Panc1 (cell line): ENCODE results near the gene PTEN. TPM values are rescaled to one million over a fixed set of nuclear protein-coding genes. Genes with fewer than 3 reads are reported as not detected.

Experiments used
- ATAC-seq: fragments of 200-7000 bp; cut with Tn5 transposase; 2 replicates; pipeline ENCODE4 v1.9.1; 2020; ENCODE audit warnings: mild to moderate bottlenecking, moderate library complexity
- BruUV-seq: library from RNA; stranded (reverse); fragments of 400-500 nt; replicated peaks from 2 replicates; lab custom pipeline; 2021; lab: Mats Ljungman, UMichigan
- CTCF ChIA-PET: fragments of 300-600 bp; sonication (Branson Sonifier 250); formaldehyde crosslinking; loops from one replicate; lab custom pipeline; 2022; ENCODE audit warnings: antibody characterized with exemption; lab: Charles Lee
- POLR2A ChIA-PET: fragments of 300-600 bp; sonication (Branson Sonifier 250); formaldehyde crosslinking; loops from one replicate; lab custom pipeline; 2022; ENCODE audit warnings: antibody characterized with exemption; lab: Charles Lee
- DNase-seq: peaks from one replicate; pipeline ENCODE4 v3.0.0-alpha.2; 2010; ENCODE audit warnings: low read depth, low spot score
- H3K27ac ChIP-seq: 2 replicates; pipeline ENCODE4 v1.5.1; 2011; ENCODE audit warnings: mild to moderate bottlenecking, low read length, inconsistent platforms
- H3K27me3 ChIP-seq: fragments of 200-500 bp; sonication (Bioruptor generic); 2 replicates; pipeline ENCODE4 v1.6.0; 2014; ENCODE audit warnings: low read length, inconsistent platforms; ENCODE audit not compliant: control insufficient read depth, insufficient read depth
- H3K36me3 ChIP-seq: fragments of 200-500 bp; sonication (Bioruptor generic); 2 replicates; pipeline ENCODE4 v1.5.1; 2014; ENCODE audit warnings: inconsistent platforms, mild to moderate bottlenecking, low read length, moderate library complexity; ENCODE audit not compliant: control insufficient read depth, insufficient read depth
- H3K4me1 ChIP-seq: 2 replicates; pipeline ENCODE4 v1.5.1; 2011; ENCODE audit warnings: inconsistent platforms, mild to moderate bottlenecking, low read length, moderate library complexity; ENCODE audit not compliant: control insufficient read depth, insufficient read depth
- H3K4me3 ChIP-seq, 2 experiments: 2 replicates each; pipeline ENCODE4 v1.5.1; 2011 to 2012; ENCODE audit warnings: low read depth in 2 of 2, low read length in 2 of 2, mild to moderate bottlenecking in 2 of 2, inconsistent platforms in 1 of 2, moderate library complexity in 1 of 2
- H3K9me3 ChIP-seq: fragments of 200-500 bp; sonication (Bioruptor generic); 2 replicates; pipeline ENCODE4 v1.5.1; 2014; ENCODE audit warnings: low read depth, mild to moderate bottlenecking, inconsistent platforms, low read length, moderate library complexity; ENCODE audit not compliant: control insufficient read depth, insufficient read depth
- CTCF ChIP-seq: fragments of 450-650 bp; IDR thresholded peaks from 2 replicates; pipeline ENCODE4 v1.5.1; 2017; ENCODE audit warnings: mild to moderate bottlenecking
- POLR2AphosphoS5 ChIP-seq: IDR thresholded peaks from 2 replicates; pipeline ENCODE4 v1.6.1; 2012; ENCODE audit warnings: mild to moderate bottlenecking, low read depth, low read length, moderate library complexity
- REST ChIP-seq, 2 experiments: IDR thresholded peaks; 2 replicates each; pipeline ENCODE4 v1.6.1; 2011 to 2012; ENCODE audit warnings: low read depth in 2 of 2, control low read depth in 1 of 2, low read length in 1 of 2, mild to moderate bottlenecking in 1 of 2, moderate library complexity in 1 of 2; ENCODE audit not compliant: insufficient read depth in 1 of 2
- SIN3A ChIP-seq: IDR thresholded peaks from 2 replicates; pipeline ENCODE4 v1.6.1; 2012; ENCODE audit warnings: low read depth, mild to moderate bottlenecking, low read length, moderate library complexity, borderline replicate concordance; ENCODE audit not compliant: insufficient read depth
- TCF7L2 ChIP-seq: IDR thresholded peaks from 2 replicates; pipeline ENCODE4 v1.6.1; 2011; ENCODE audit warnings: mild to moderate bottlenecking, low read depth, low read length, inconsistent platforms
- in situ Hi-C: cut with HindIII; loops from 2 replicates; pipeline ENCODE4 v1.10.0; 2016; ENCODE audit warnings: low sequenced_read_pairs, low pct_unique_long_range_greater_than_20kb
- intact Hi-C: fragments of 100-400 bp; cut with micrococcal nuclease; formaldehyde crosslinking; loops from one replicate; pipeline ENCODE4 v1.10.0; 2022; ENCODE audit not compliant: unreplicated experiment
- total RNA-seq: library from RNA; stranded (reverse); gene quantifications from one replicate; pipeline ENCODE4 v1.2.1, GENCODE V29; 2021; ENCODE audit not compliant: unreplicated experiment

The PTEN gene
- total RNA-seq, 1 experiment from 2014 or later = 88.9 TPM

DNA sequence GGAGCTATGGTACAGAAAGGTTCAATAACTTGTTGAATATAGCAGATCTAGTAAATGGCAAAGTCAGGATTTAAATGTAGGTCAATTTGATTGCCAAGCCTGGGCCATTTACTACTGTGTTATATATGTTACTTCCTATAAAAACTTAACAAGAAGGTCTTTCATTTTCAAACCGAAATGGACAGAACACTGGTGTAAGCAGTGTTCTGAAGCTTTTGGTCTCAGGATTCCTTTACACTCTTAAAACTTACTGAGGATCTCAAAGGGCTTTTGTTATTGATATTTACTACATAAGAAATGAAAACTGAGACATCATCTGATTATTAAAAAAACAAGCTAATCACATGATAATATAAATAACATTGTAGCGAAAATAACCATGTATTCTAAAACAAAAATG, 114.7 kb downstream of the PTEN start:
- intact Hi-C loops = no loop called here
- TF ChIP-seq POLR2AphosphoS5 (no peak), SIN3A (no peak), TCF7L2 (no peak), REST (IDR thresholded peaks at IDR 0.05; ENCODE audit: insufficient read depth in 1 of 2, low read depth in 2 of 2, low read length in 1 of 2) (no peak), CTCF (no peak)
- DNase-seq (no peak), ATAC-seq (no peak)
- H3K27ac ChIP-seq = no peak overlapping the region
- in situ Hi-C loops = no loop called here
- no peaks in the 10 kb centered on the region for H3K27me3 ChIP-seq
- H3K36me3 ChIP-seq = no peaks in the 10 kb centered on the region
- no TSS peak for BruUV-seq
- ChIA-PET CTCF (no interaction called here), POLR2A (interaction anchor here (0.7 kb wide), 1 partner anchor 171 kb away, joined by 3 read pairs; no protein-coding TSS in a partner anchor)
- no peak overlapping the region for H3K4me3 ChIP-seq
- H3K4me1 ChIP-seq = no peaks in the 10 kb centered on the region
- no peaks in the 10 kb centered on the region for H3K9me3 ChIP-seq

- DNase-seq = no peak
- intact Hi-C loops = no loop called here
- H3K27me3 ChIP-seq = no peaks in the 10 kb centered on the region
- no peaks in the 10 kb centered on the region for H3K9me3 ChIP-seq
- no peak overlapping the region for H3K4me3 ChIP-seq
- no peaks in the 10 kb centered on the region for H3K4me1 ChIP-seq
- no peak; the same call in 1 of the 2 replicates for ATAC-seq
- no peaks in the 10 kb centered on the region for H3K36me3 ChIP-seq
- BruUV-seq = no TSS peak
- in situ Hi-C loops = no loop called here
- POLR2A ChIA-PET = interaction anchor here (0.6 kb wide), 1 partner anchor 545 kb away, joined by 7 read pairs; no protein-coding TSS in a partner anchor
- H3K27ac ChIP-seq = no peak overlapping the region
- CTCF ChIA-PET = no interaction called here
- TF ChIP-seq REST (IDR thresholded peaks at IDR 0.05; ENCODE audit: insufficient read depth in 1 of 2, low read depth in 2 of 2, low read length in 1 of 2) (no peak), POLR2AphosphoS5 (no peak), CTCF (no peak), TCF7L2 (no peak), SIN3A (no peak)
Observed at GRCh38 chr10:87979847-87980246, 116.4 kb downstream of the PTEN start.
